MV-4-11 (cell line): ENCODE data around the gene ALPK1.
"Not testable (repeated sequence)": the region's sequence is repeated elsewhere in the genome, so short reads cannot be mapped to it uniquely, and the experiment has no call there.

ENCODE experiments used
- DNase-seq: peaks from one replicate; lab custom pipeline; 2025; lab: John Stamatoyannopoulos, UW

The ALPK1 gene

GRCh38 chr4:112378858-112379257, 81.7 kb downstream of the ALPK1 start:
- no peak for DNase-seq

GRCh38 chr4:112379306-112379705, 82.1 kb downstream of the ALPK1 start:
- DNase-seq: no peak

GRCh38 chr4:112381996-112382692, 85.0 kb downstream of the ALPK1 start:
- no peak for DNase-seq

- DNase-seq: no peak
Observed at GRCh38 chr4:112386071-112386470, 88.9 kb downstream of the ALPK1 start.

GRCh38 chr4:112402098-112402497, 104.9 kb downstream of the ALPK1 start:
- no peak for DNase-seq

GRCh38 chr4:112403101-112403945, 106.2 kb downstream of the ALPK1 start:
- DNase-seq: no peak

GRCh38 chr4:112410364-112410763, 113.2 kb downstream of the ALPK1 start:
- no peak for DNase-seq

- DNase-seq: no peak
Observed at GRCh38 chr4:112410804-112411203, 113.6 kb downstream of the ALPK1 start.

GRCh38 chr4:112411781-112412550, 114.8 kb downstream of the ALPK1 start:
- DNase-seq: no peak

- no peak for DNase-seq
Observed at GRCh38 chr4:112416464-112416863, 119.3 kb downstream of the ALPK1 start.

GRCh38 chr4:112418092-112418491, 120.9 kb downstream of the ALPK1 start:
- no peak for DNase-seq

GRCh38 chr4:112421911-112422310, 124.7 kb downstream of the ALPK1 start:
- DNase-seq: peak; percentile 40

- DNase-seq: peak; percentile 24
Observed at GRCh38 chr4:112422644-112423043, 125.5 kb downstream of the ALPK1 start.

GRCh38 chr4:112423591-112423990, 126.4 kb downstream of the ALPK1 start:
- no peak for DNase-seq

- DNase-seq: no peak
Observed at GRCh38 chr4:112425823-112426222, 128.7 kb downstream of the ALPK1 start.

- no peak for DNase-seq
Observed at GRCh38 chr4:112426416-112426815, 129.2 kb downstream of the ALPK1 start.

GRCh38 chr4:112431158-112431557, 134.0 kb downstream of the ALPK1 start:
- no peak for DNase-seq

GRCh38 chr4:112436987-112437386, 139.8 kb downstream of the ALPK1 start:
- no peak for DNase-seq

GRCh38 chr4:112442226-112442625, 145.1 kb downstream of the ALPK1 start:
- not testable (repeated sequence) for DNase-seq

- no peak for DNase-seq
Observed at GRCh38 chr4:112448306-112449132, 151.3 kb downstream of the ALPK1 start.

GRCh38 chr4:112449708-112450107, 152.5 kb downstream of the ALPK1 start:
- DNase-seq: no peak

- no peak for DNase-seq
Observed at GRCh38 chr4:112451104-112451503, 153.9 kb downstream of the ALPK1 start.
